ENCODE measurements around the gene GEMIN2. TPM values are rescaled to one million over a fixed set of nuclear protein-coding genes. Genes with fewer than 3 reads are reported as not detected.
A peak's percentile ranks its signal among the peaks of the same experiment; 100 is the strongest.
"Not testable (repeated sequence)": the region's sequence is repeated elsewhere in the genome, so short reads cannot be mapped to it uniquely, and the experiment has no call there.

The GEMIN2 gene
- total and polyA plus RNA-seq, 11 donors, result 3.8 to 18.2 (median 7.4) TPM

DNA sequence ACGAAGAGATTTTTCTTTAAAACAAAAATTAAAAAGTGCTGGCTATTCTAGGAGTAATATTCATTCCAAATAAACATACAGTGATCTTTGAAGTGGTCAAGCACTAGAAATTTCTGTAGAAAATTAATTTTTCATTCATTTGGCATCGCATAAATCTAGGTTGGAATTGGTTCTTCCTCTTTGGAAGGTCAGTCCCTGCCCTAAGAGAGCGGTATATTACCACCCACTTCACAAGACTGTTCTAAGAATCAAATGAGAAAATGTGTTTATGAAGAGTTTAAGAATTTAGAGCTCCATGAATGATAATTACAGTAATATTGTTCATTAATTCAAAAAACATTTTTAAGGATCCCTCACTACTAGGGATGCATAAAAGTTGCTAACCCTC lies 444 bp upstream of the GEMIN2 start:
- no peak for ATAC-seq
- DNase-seq, result no peak
- 76 to 80% (median 79%) methylated on average over 3 of the region's 3 CpGs for WGBS, 4 donors
- H3K4me1 ChIP-seq, result peaks cover 0 to 13% (median 10%) of the 10 kb centered on the region in 12 donors
- H3K27ac ChIP-seq, result peak overlapping the region; percentile 29 to 84 (median 76)
- no peaks in the 10 kb centered on the region for H3K9me3 ChIP-seq
- TF ChIP-seq CTCF (IDR thresholded peaks at IDR 0.05) (no peak), POLR2A (IDR thresholded peaks at IDR 0.05) (no peak)
- H3K27me3 ChIP-seq, result no peaks in the 10 kb centered on the region
- intact Hi-C loops (cut with DNase I), result loop anchor here in 5 of 10 donors (1.0 to 10.0 kb wide), 6 partner anchors 10 to 254 kb away; partner anchors contain the start of genes SEC23A (in 2 of the 5) and TRAPPC6B (in 1 of the 5)
- peaks cover 0 to 17% (median 10%) of the 10 kb centered on the region in 9 donors for H3K36me3 ChIP-seq
- peak overlapping the region; percentile 47 to 92 (median 78) for H3K4me3 ChIP-seq

GRCh38 chr14:39122330-39123138 lies 8.4 kb downstream of the GEMIN2 start:
- intact Hi-C loops (cut with DNase I), result no loop called here
- no peak for TF ChIP-seq CTCF (IDR thresholded peaks at IDR 0.05)
- TF ChIP-seq POLR2A (IDR thresholded peaks at IDR 0.05), result no peak
- ATAC-seq (no peak), DNase-seq (no peak)
- Histone ChIP-seq H3K27ac (no peak overlapping the region), H3K27me3 (no peaks in the 10 kb centered on the region), H3K4me1 (no peaks in the 10 kb centered on the region), H3K9me3 (no peaks in the 10 kb centered on the region), H3K36me3 (peaks cover 0 to 100% (median 92%) of the 10 kb centered on the region in 9 donors), H3K4me3 (no peak overlapping the region)
- 93 to 97% (median 96%) methylated on average over 3 of the region's 3 CpGs for WGBS, 4 donors

DNA sequence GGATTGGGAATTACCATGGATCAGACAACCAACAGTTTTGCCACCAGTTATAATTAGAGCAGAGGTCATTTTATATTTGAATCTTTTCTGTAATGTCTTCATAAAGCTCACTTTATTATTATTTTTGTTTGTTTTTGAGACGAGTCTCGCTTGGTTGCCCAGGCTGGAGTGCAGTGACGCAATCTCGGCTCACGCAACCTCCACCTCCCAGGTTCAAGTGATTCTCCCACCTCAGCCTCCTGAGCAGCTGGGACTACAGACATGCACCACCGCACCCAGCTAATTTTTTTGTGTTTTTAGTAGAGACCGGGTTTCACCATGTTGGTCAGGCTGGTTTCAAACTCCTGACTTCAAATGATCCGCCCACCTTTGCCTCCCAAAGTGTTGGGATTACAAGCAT lies 23.7 kb downstream of the GEMIN2 start:
- H3K27me3 ChIP-seq; DNase-seq; H3K27ac ChIP-seq; H3K9me3 ChIP-seq; H3K4me1 ChIP-seq; intact Hi-C loops (cut with DNase I); ATAC-seq; H3K4me3 ChIP-seq: not testable (repeated sequence)
- WGBS, 4 donors, result 95 to 98% (median 97%) methylated on average over 8 of the region's 8 CpGs
- peaks cover 0 to 82% (median 71%) of the 10 kb centered on the region in 9 donors for H3K36me3 ChIP-seq

DNA sequence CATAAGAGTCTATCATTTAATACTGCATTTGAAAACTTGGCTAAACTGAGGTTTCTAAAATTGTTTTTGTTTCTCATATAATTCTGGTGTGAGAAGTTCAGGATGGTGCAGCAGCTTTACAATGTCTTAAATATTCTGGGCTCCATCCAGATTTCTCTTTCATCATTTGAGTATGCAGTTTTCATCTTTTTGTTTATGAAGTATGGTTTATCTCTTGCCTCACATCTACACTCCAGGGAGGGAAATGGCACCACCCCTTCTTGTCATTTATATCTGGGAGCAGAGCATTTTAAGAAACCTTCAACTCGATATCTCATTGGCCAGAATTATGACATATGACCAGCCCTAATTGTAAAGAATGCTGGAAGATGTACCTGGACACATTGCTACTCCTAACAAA lies 24.3 kb downstream of the GEMIN2 start:
- TF ChIP-seq POLR2A (IDR thresholded peaks at IDR 0.05) (no peak), CTCF (IDR thresholded peaks at IDR 0.05) (no peak)
- DNase-seq, result no peak
- intact Hi-C loops (cut with DNase I), result no loop called here
- Histone ChIP-seq H3K4me3 (no peak overlapping the region), H3K27ac (no peak overlapping the region), H3K27me3 (no peaks in the 10 kb centered on the region), H3K9me3 (no peaks in the 10 kb centered on the region), H3K36me3 (peaks cover 0 to 78% (median 65%) of the 10 kb centered on the region in 9 donors), H3K4me1 (no peaks in the 10 kb centered on the region)
- WGBS, 4 donors, result 90 to 97% (median 93%) methylated on average over 1 of the region's 1 CpG
- ATAC-seq, result no peak

Data from heart left ventricle (tissue), 16 donors.